Measurements from ENCODE around the gene MAP4K2.

- TF ChIP-seq CTCF (conservative IDR thresholded peaks at IDR 0.05; ENCODE audit: low read depth in 2 of 2) (no peak), ZNF114 (CRISPR knock-in tag; IDR thresholded peaks at IDR 0.05) (no peak), EZH2 (IDR thresholded peaks at IDR 0.05; ENCODE audit: low read depth, unreplicated experiment) (no peak), CREB1 (CRISPR knock-in tag; IDR thresholded peaks at IDR 0.05; ENCODE audit: low read depth) (no peak)
These were observed 67.2 kb downstream of the MAP4K2 start for GRCh38 chr11:64735725-64736259.
